Measurements from ENCODE around the gene TPK1. TPM values are rescaled to one million over a fixed set of nuclear protein-coding genes. Genes with fewer than 3 reads are reported as not detected.

TPK1 gene
- total and polyA plus RNA-seq, 2 of the 4 experiments (the other 2 are of a cell fraction): 0.38 to 1.8 TPM

- CTCF ChIA-PET: no interaction called here
- H3K9me3 ChIP-seq (ENCODE audit: control insufficient read depth, insufficient read depth, low read length): no peaks in the 10 kb centered on the region
- no peak for ATAC-seq (ENCODE audit: low read depth)
Observed at GRCh38 chr7:144416341-144416740, 419.5 kb downstream of the TPK1 start.

More at GRCh38 chr7:144416341-144416740, 419.5 kb downstream of the TPK1 start:
- intact Hi-C loops (cut with micrococcal nuclease) (no loop called here), dilution Hi-C loops (cut with HindIII; ENCODE audit: low sequenced_read_pairs, unreplicated experiment) (no loop called here), in situ Hi-C loops (cut with MboI; ENCODE audit: low sequenced_read_pairs) (no loop called here)
- BruUV-seq (replicated peaks): no TSS peak
- H2BK15ac ChIP-seq (ENCODE audit: low read depth, low read length): no peak overlapping the region
- H3K4me1 ChIP-seq (ENCODE audit: control insufficient read depth, insufficient read depth, low read length): no peaks in the 10 kb centered on the region
- H3K4ac ChIP-seq (ENCODE audit: low read depth, low read length): no peak overlapping the region
- no peak overlapping the region for H2AK5ac ChIP-seq (ENCODE audit: low read depth, low read length)
- no peak overlapping the region for H3K18ac ChIP-seq (ENCODE audit: low read depth, low read length)
- TF ChIP-seq RAD21 (IDR thresholded peaks at IDR 0.05; ENCODE audit: low read length) (no peak), BHLHE40 (IDR thresholded peaks at IDR 0.05; ENCODE audit: low read depth, low read length) (no peak), CHD1 (IDR thresholded peaks at IDR 0.05; ENCODE audit: low read depth, low read length) (no peak), POLR2A (IDR thresholded peaks at IDR 0.05; ENCODE audit: low read depth, low read length) (no peak), FOS (IDR thresholded peaks at IDR 0.05; ENCODE audit: low read depth, low read length) (no peak), MXI1 (IDR thresholded peaks at IDR 0.05; ENCODE audit: borderline replicate concordance, low read depth, low read length) (no peak), RCOR1 (IDR thresholded peaks at IDR 0.05; ENCODE audit: insufficient replicate concordance, low read length) (no peak), MAFK (IDR thresholded peaks at IDR 0.05; ENCODE audit: low read depth, low read length) (no peak), CEBPB (IDR thresholded peaks at IDR 0.05; ENCODE audit: low read depth, low read length) (no peak), SMC3 (IDR thresholded peaks at IDR 0.05; ENCODE audit: low read depth, low read length) (no peak), RFX5 (IDR thresholded peaks at IDR 0.05; ENCODE audit: low read depth, low read length) (no peak), ELK1 (IDR thresholded peaks at IDR 0.05; ENCODE audit: borderline replicate concordance, low read depth, low read length) (no peak), NFE2L2 (IDR thresholded peaks at IDR 0.05; ENCODE audit: low read depth, low read length) (no peak), CTCF (conservative IDR thresholded peaks at IDR 0.05; ENCODE audit: low read depth, low read length) (no peak), MAZ (IDR thresholded peaks at IDR 0.05; ENCODE audit: borderline replicate concordance, low read depth, low read length) (no peak), USF2 (IDR thresholded peaks at IDR 0.05; ENCODE audit: low read depth, low read length) (no peak)
- POLR2A ChIA-PET (ENCODE audit: unreplicated experiment): no interaction called here
- H3K9me1 ChIP-seq (ENCODE audit: insufficient read depth, low read length): no peaks in the 10 kb centered on the region
- H2BK5ac ChIP-seq (ENCODE audit: low read depth, low read length, poor library complexity, severe bottlenecking): no peak overlapping the region
- H4K8ac ChIP-seq (ENCODE audit: low read depth in 2 of 2, low read length in 2 of 2): no peak overlapping the region
- no peaks in the 10 kb centered on the region for H3K79me1 ChIP-seq (ENCODE audit: low read depth in 1 of 2, low read length in 2 of 2)
- no peak overlapping the region for H3K23ac ChIP-seq (ENCODE audit: low read depth, low read length)
- H4K91ac ChIP-seq (ENCODE audit: insufficient read depth, low read depth, low read length): no peak overlapping the region
- H3K9ac ChIP-seq (ENCODE audit: low read depth, low read length): no peak overlapping the region
- no peak for DNase-seq
- H3K4me3 ChIP-seq (ENCODE audit: insufficient read depth, low read depth, low read length): no peak overlapping the region
- no peaks in the 10 kb centered on the region for H3K27me3 ChIP-seq (ENCODE audit: control insufficient read depth, insufficient read depth, low read length)
- no peak overlapping the region for H2AFZ ChIP-seq (replicated peaks; ENCODE audit: low read length, poor library complexity)
- H4K5ac ChIP-seq (ENCODE audit: low read depth, low read length): no peak overlapping the region
- H2BK20ac ChIP-seq (ENCODE audit: low read depth, low read length): no peak overlapping the region
- H3K27ac ChIP-seq (ENCODE audit: insufficient read depth, low read length): no peak overlapping the region
- H3K4me2 ChIP-seq (ENCODE audit: low read depth, low read length): no peak overlapping the region
- no peak overlapping the region for H2AK9ac ChIP-seq (replicated peaks; ENCODE audit: low read depth, low read length, poor library complexity)
- H3K56ac ChIP-seq (ENCODE audit: extremely low read depth, insufficient read depth, low read length): no peak overlapping the region
- H3K14ac ChIP-seq (replicated peaks; ENCODE audit: low read depth, low read length): no peak overlapping the region
- H2BK120ac ChIP-seq (ENCODE audit: low read depth, low read length): no peak overlapping the region
- H4K20me1 ChIP-seq (ENCODE audit: insufficient read depth, low read length): no peaks in the 10 kb centered on the region
- no peaks in the 10 kb centered on the region for H3K36me3 ChIP-seq (ENCODE audit: control insufficient read depth, insufficient read depth, low read length)
